Prostate gland (tissue), 2 donors: ENCODE data around the gene MEDAG. TPM values are rescaled to one million over a fixed set of nuclear protein-coding genes. Genes with fewer than 3 reads are reported as not detected.
A peak's percentile ranks its signal among the peaks of the same experiment; 100 is the strongest.

Experiments used
- DNase-seq: peaks from one replicate; pipeline ENCODE4 v3.0.0-alpha.2; 2019; ENCODE audit warnings: low spot score
- H3K27ac ChIP-seq, 2 donors: fragments of 200-600 bp; sonication (generic); 2 replicates each; pipeline ENCODE4 v1.5.1; 2017 to 2019
- H3K27me3 ChIP-seq: fragments of 200-600 bp; sonication (generic); replicated peaks from 2 replicates; pipeline ENCODE4 v1.5.1; 2019; ENCODE audit not compliant: insufficient read depth
- H3K36me3 ChIP-seq, 2 donors: fragments of 200-600 bp; sonication (generic); 1 replicate in 1 of 2; 2 replicates in 1 of 2; pipeline versions ENCODE4 v1.5.1 to v1.8.1; 2017 to 2019
- H3K4me1 ChIP-seq: fragments of 200-600 bp; sonication (generic); replicated peaks from 2 replicates; pipeline ENCODE4 v1.5.1; 2019
- H3K4me3 ChIP-seq, 2 donors: fragments of 200-600 bp; sonication (generic); 2 replicates each; pipeline ENCODE4 v1.5.1; 2017 to 2019
- H3K9me3 ChIP-seq: fragments of 200-600 bp; sonication (generic); 2 replicates; pipeline ENCODE4 v1.5.1; 2017
- CTCF ChIP-seq, 4 experiments: fragments of 200-600 bp in 2 of 4; fragments of 450-650 bp in 2 of 4; sonication (generic) in 2 of 4; IDR thresholded peaks; 1 replicate in 3 of 4; 2 replicates in 1 of 4; pipeline ENCODE4 v1.5.1; 2016 to 2019; ENCODE audit warnings: antibody characterized with exemption in 4 of 4, mild to moderate bottlenecking in 2 of 4, moderate library complexity in 2 of 4
- POLR2A ChIP-seq: fragments of 450-650 bp; IDR thresholded peaks from one replicate; pipeline ENCODE4 v1.6.1; 2016; ENCODE audit warnings: antibody characterized with exemption, mild to moderate bottlenecking
- POLR2AphosphoS5 ChIP-seq: sonication (generic); formaldehyde crosslinking; IDR thresholded peaks from one replicate; pipeline ENCODE4 v1.6.1; 2017; ENCODE audit warnings: antibody characterized with exemption
- WGBS: methylation state at CpG from one replicate; pipeline ENCODE4 v1.1.5; 2018; 5-methylcytosine and 5-hydroxymethylcytosine counted together
- intact Hi-C: fragments of 100-400 bp; cut with DNase I; formaldehyde crosslinking; loops from one replicate; pipeline ENCODE4 v1.14.2; 2022
- total RNA-seq, 2 donors: library from RNA; depleted of rRNA; stranded (reverse); fragments of >200 nt; gene quantifications; one replicate each; pipeline ENCODE4 v1.1.0, GENCODE V29; 2016

MEDAG gene
- total RNA-seq, 2 donors from 2014 or later = 0.23 to 13.0 TPM

GRCh38 chr13:30889196-30889690 is 16.8 kb upstream of the MEDAG start:
- Histone ChIP-seq H3K4me1 (no peaks in the 10 kb centered on the region), H3K9me3 (no peaks in the 10 kb centered on the region), H3K36me3 (no peaks in the 10 kb centered on the region), H3K27ac (no peak overlapping the region), H3K4me3 (no peak overlapping the region), H3K27me3 (no peaks in the 10 kb centered on the region)
- no peak for DNase-seq
- intact Hi-C loops = no loop called here
- 97% methylated on average over 3 of the region's 3 CpGs for whole genome bisulfite sequencing
- TF ChIP-seq CTCF (IDR thresholded peaks at IDR 0.05) (no peak), POLR2AphosphoS5 (no peak), POLR2A (no peak)

GRCh38 chr13:30892966-30893365 is 13.1 kb upstream of the MEDAG start:
- H3K27ac ChIP-seq = no peak overlapping the region
- DNase-seq = no peak
- H3K4me1 ChIP-seq = no peaks in the 10 kb centered on the region
- intact Hi-C loops = no loop called here
- H3K9me3 ChIP-seq = no peaks in the 10 kb centered on the region
- 27% methylated on average over 6 of the region's 6 CpGs for WGBS
- TF ChIP-seq POLR2A (no peak), POLR2AphosphoS5 (no peak), CTCF (IDR thresholded peaks at IDR 0.05) (no peak)
- H3K27me3 ChIP-seq = no peaks in the 10 kb centered on the region
- H3K36me3 ChIP-seq = no peaks in the 10 kb centered on the region
- no peak overlapping the region for H3K4me3 ChIP-seq

- intact Hi-C loops = no loop called here
- Histone ChIP-seq H3K27me3 (peaks cover 5% of the 10 kb centered on the region), H3K9me3 (no peaks in the 10 kb centered on the region), H3K4me3 (no peak overlapping the region), H3K4me1 (no peaks in the 10 kb centered on the region), H3K36me3 (no peaks in the 10 kb centered on the region), H3K27ac (no peak overlapping the region)
- no peak for DNase-seq
- no peak for TF ChIP-seq POLR2A
- no peak for TF ChIP-seq POLR2AphosphoS5
- no peak for TF ChIP-seq CTCF (IDR thresholded peaks at IDR 0.05)
- WGBS = 57% methylated on average over 4 of the region's 4 CpGs
Observed at GRCh38 chr13:30895773-30896172, 10.3 kb upstream of the MEDAG start.

GRCh38 chr13:30898070-30898469 is 8.0 kb upstream of the MEDAG start:
- Histone ChIP-seq H3K36me3 (no peaks in the 10 kb centered on the region), H3K9me3 (no peaks in the 10 kb centered on the region), H3K27ac (no peak overlapping the region), H3K4me3 (no peak overlapping the region), H3K4me1 (no peaks in the 10 kb centered on the region), H3K27me3 (peaks cover 5% of the 10 kb centered on the region)
- TF ChIP-seq POLR2AphosphoS5 (no peak), CTCF (IDR thresholded peaks at IDR 0.05) (no peak), POLR2A (no peak)
- no peak for DNase-seq
- intact Hi-C loops = no loop called here

GRCh38 chr13:30898678-30899241 is 7.3 kb upstream of the MEDAG start:
- H3K36me3 ChIP-seq = no peaks in the 10 kb centered on the region
- peak; percentile 17 for TF ChIP-seq POLR2AphosphoS5
- no peak for TF ChIP-seq CTCF (IDR thresholded peaks at IDR 0.05)
- no peaks in the 10 kb centered on the region for H3K4me1 ChIP-seq
- H3K27me3 ChIP-seq = peaks cover 5% of the 10 kb centered on the region
- H3K9me3 ChIP-seq = no peaks in the 10 kb centered on the region
- H3K4me3 ChIP-seq = no peak overlapping the region
- H3K27ac ChIP-seq = peak overlapping the region in 1 of 2 donors; percentile 16
- intact Hi-C loops = no loop called here
- no peak for DNase-seq
- 73% methylated on average over 7 of the region's 7 CpGs for WGBS
